ENCODE data around the gene EHBP1. TPM values are rescaled to one million over a fixed set of nuclear protein-coding genes. Genes with fewer than 3 reads are reported as not detected.

The EHBP1 gene
- total RNA-seq, 6 donors from 2014 or later = 36.2 to 78.5 (median 43.2) TPM

- WGBS, 2 donors = 96% methylated on average over 6 to 14 of the region's 14 CpGs
- H3K4me3 ChIP-seq = no peak overlapping the region
- DNase-seq = peak in 1 of 2 donors; percentile 45
- H3K27me3 ChIP-seq = no peaks in the 10 kb centered on the region
- no peaks in the 10 kb centered on the region for H3K9me3 ChIP-seq
- no peak overlapping the region for H3K27ac ChIP-seq
- H3K36me3 ChIP-seq = peaks cover 0 to 16% (median 2%) of the 10 kb centered on the region in 4 donors
- TF ChIP-seq EP300 (IDR thresholded peaks at IDR 0.05) = no peak
- TF ChIP-seq POLR2AphosphoS5 (IDR thresholded peaks at IDR 0.05) = no peak
- TF ChIP-seq POLR2A (IDR thresholded peaks at IDR 0.05) = no peak
- no peak for TF ChIP-seq CTCF (IDR thresholded peaks at IDR 0.05)
- peak in 1 of 2 donors; percentile 46 for ATAC-seq (ENCODE audit: low FRiP score in 2 of 2)
- no peaks in the 10 kb centered on the region for H3K4me1 ChIP-seq
Observed at GRCh38 chr2:62854600-62855514, 149.3 kb downstream of the EHBP1 start.

DNA sequence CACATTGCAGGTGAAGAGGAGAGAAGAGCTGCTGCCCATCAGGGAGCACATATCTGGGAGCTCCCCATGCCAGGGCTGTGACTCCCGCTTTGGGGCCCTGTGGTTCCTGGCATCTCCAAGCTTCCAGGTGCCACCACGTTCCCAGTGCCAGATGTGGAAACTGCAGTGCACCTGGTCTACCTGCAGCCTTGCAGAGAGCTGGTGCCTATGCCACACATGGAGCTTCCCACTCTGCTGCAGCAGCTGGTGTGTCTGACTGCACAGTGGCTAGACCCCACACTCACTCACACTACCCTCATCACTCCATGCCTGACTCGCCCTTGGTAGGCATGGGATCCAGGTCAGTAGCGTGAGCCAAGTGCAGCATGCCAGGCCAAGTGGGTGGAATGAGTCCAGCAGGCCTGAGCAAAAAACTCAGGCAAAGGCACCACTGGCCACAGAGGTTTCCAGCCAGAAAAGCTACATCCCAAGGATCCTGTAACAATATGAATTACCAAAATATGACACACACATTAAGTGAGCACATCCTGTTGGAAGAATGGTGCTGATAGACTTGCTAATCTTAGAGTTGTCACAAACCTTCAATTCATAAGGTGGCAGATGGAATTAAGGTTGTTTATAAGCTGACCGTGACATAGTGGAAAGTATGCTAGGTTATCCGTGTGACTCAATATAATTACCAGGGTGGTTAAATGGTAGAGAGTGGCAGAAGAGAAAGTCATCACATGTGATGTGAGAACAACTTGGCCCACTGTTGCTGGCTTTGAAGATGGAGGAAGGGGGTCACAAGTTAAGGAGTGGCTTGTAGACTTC lies 150.9 kb downstream of the EHBP1 start:
- Histone ChIP-seq H3K9me3 (no peaks in the 10 kb centered on the region), H3K27ac (no peak overlapping the region), H3K27me3 (no peaks in the 10 kb centered on the region), H3K36me3 (peaks cover 0 to 17% (median 2%) of the 10 kb centered on the region in 4 donors), H3K4me1 (no peaks in the 10 kb centered on the region), H3K4me3 (no peak overlapping the region)
- TF ChIP-seq POLR2AphosphoS5 (IDR thresholded peaks at IDR 0.05) = no peak
- TF ChIP-seq CTCF (IDR thresholded peaks at IDR 0.05) = no peak
- TF ChIP-seq EP300 (IDR thresholded peaks at IDR 0.05) = no peak
- no peak for TF ChIP-seq POLR2A (IDR thresholded peaks at IDR 0.05)
- no peak for ATAC-seq (ENCODE audit: low FRiP score in 2 of 2)
- WGBS, 2 donors = 93 to 96% methylated on average over 4 to 6 of the region's 6 CpGs
- no peak for DNase-seq

GRCh38 chr2:62857139-62857931 lies 151.8 kb downstream of the EHBP1 start:
- no peak for TF ChIP-seq POLR2A (IDR thresholded peaks at IDR 0.05)
- no peak for TF ChIP-seq CTCF (IDR thresholded peaks at IDR 0.05)
- no peak for TF ChIP-seq POLR2AphosphoS5 (IDR thresholded peaks at IDR 0.05)
- TF ChIP-seq EP300 (IDR thresholded peaks at IDR 0.05) = no peak
- no peaks in the 10 kb centered on the region for H3K9me3 ChIP-seq
- H3K36me3 ChIP-seq = peaks cover 0 to 17% (median 2%) of the 10 kb centered on the region in 4 donors
- no peaks in the 10 kb centered on the region for H3K27me3 ChIP-seq
- no peaks in the 10 kb centered on the region for H3K4me1 ChIP-seq
- H3K4me3 ChIP-seq = no peak overlapping the region
- WGBS, 2 donors = 77 to 78% methylated on average over 6 of the region's 6 CpGs
- no peak for DNase-seq
- no peak for ATAC-seq (ENCODE audit: low FRiP score in 2 of 2)
- no peak overlapping the region for H3K27ac ChIP-seq

GRCh38 chr2:62858231-62858832 lies 152.8 kb downstream of the EHBP1 start:
- Histone ChIP-seq H3K36me3 (peaks cover 0 to 17% (median 2%) of the 10 kb centered on the region in 4 donors), H3K9me3 (no peaks in the 10 kb centered on the region), H3K4me3 (no peak overlapping the region), H3K27me3 (no peaks in the 10 kb centered on the region), H3K27ac (no peak overlapping the region), H3K4me1 (no peaks in the 10 kb centered on the region)
- TF ChIP-seq POLR2A (IDR thresholded peaks at IDR 0.05) (no peak), POLR2AphosphoS5 (IDR thresholded peaks at IDR 0.05) (no peak), EP300 (IDR thresholded peaks at IDR 0.05) (no peak), CTCF (IDR thresholded peaks at IDR 0.05) (no peak)
- no peak for ATAC-seq (ENCODE audit: low FRiP score in 2 of 2)
- 84 to 88% methylated on average over 2 of the region's 2 CpGs for WGBS, 2 donors
- DNase-seq = no peak

Measured in upper lobe of left lung (tissue), 6 donors.